Measurements from ENCODE around the gene CDK14.
A peak's percentile ranks its signal among the peaks of the same experiment; 100 is the strongest.

CDK14 gene

DNA sequence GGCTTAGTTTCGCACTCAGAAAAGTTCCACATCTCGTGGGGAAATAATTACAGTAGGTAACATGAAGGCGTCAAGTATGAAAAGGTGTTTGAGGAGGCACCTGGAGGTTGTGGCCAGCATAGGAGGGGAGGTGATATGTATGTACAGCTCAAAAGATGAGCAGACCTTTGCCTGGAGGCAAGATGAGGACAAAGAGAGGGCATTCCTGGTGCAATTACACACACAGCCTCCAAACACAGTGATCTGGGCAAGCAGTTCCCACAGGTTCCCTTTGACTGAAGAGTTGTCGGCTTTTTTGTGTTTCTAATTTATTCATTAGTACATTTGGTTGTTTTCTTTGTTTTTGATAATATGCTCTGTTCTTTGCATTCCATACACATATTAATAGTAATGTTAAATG lies 46.9 kb downstream of the CDK14 start:
- no peak for DNase-seq

DNA sequence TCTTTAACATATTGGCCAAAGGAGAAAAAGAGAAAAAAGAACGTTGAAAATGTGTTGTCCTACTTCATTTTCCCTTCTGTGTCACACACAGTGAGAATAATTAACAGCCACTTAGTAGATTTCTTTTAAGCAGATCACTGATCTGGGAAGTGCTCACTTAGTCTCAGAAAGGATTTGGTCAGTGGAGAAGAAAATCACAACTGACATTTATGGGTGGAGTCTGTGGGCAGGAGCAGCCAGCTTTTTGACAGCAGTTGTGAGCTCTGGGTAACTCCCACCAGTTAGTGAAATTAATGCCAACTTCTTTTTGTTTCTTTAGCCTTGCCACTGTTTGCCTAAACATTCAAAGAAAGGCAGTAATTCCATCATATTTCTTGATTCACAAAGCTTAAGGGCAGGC lies 49.7 kb downstream of the CDK14 start:
- no peak for DNase-seq

DNA sequence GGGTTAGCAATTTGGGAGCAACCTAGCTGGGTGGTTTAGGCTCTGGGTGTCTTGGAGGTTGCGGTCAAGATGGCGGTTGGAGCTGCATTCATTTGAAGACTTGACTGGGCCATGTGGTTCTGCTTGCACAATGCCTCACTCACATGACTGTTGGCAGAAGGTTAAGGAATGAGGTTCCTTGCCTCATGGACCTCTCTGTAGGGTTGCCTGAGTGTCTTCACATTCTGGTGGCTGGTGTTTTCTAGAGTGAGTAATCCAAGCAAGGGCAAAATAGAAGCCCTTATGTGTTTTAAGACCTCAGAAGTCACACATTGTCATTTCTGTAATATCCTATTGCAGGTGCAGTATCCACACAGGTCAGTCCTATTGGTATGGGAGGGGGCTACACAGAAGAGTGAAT lies 52.0 kb downstream of the CDK14 start:
- no peak for DNase-seq

DNA sequence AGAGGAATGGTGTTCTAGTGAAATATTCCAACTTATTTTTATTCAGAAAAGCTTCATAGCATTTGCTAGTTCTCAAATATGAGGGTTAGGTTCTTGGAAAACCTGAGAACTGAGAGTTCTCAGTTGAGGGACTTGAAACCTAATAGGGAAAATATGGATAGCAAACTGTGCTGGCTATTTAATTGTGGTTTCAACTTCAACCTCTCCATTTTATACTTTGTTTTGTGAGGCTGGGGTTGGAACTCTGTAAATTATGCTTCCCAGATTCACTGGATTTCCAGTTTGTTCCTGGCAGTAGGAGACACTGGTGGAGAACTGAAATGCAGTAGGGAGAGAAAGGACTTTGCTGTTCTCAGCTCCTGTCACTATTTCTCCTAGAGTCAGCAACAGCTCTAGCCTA lies 52.7 kb downstream of the CDK14 start:
- DNase-seq, result no peak

DNA sequence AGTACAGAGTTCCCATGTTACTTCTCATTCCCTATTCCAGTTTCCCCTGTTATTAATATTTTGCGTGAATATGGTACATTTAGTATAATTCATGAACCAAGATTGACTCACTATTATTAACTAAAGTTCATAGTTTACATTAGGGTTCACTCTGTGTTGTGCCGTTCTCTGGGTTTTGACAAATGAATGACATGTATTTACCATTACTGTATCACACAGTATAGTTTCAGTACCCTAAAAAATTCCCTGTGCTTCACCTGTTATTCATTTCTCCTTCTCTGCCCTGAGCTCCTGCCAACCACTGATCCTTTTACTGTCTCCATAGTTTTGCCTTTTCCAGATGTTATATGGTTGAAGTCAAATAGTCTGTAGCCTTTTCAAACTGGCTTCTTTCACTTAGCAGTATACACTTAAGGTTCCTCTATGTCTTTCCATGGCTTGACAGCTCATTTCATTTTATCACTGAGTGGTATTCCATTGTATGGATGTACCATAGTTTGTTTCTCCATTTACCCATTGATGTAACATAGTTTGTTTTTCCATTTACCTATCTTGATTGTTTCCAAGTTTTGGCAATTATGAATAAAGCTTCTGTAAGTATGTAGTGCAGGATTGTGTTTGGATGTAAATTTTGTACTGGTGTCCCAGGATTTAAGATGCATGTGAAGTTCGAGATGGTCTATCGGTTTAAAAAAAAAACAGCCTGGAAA lies 58.8 kb downstream of the CDK14 start:
- no peak for DNase-seq

DNA sequence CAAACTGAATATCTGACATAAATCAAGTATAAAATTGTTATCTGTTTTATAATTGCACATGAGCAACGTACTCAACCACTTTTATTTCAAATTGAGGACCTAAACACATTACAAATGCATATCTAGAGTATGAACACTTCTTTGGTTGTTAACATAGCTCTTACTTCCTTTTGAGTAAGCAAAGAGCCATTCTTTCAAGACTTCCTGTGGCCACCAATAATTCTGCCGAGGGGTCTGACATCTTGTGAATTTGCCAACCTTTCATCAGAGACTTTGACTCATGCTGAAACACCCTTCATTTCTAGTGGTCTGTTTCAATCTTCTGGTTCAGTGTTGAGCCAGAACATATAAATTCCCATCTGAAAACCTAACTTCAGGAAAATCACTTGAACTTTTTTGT lies 59.4 kb downstream of the CDK14 start:
- DNase-seq, result no peak

DNA sequence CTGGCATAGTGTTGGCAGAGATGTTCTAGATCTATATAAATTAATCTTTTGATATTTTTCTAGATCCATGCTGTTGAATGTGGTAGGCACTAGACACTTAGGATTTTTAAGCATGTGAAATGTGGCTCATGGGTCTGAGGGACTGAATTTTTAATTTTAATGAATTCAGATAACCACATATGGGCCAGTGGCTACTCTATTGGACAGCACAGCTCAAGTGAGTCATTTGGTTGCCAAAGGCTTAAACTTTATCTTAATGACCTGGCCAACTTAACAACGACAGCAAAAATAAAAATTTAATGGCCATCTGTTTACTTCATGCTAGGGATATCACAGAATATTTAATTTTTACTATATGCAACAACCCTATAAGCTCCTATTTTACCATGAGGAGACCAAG lies 61.4 kb downstream of the CDK14 start:
- DNase-seq, result no peak

DNA sequence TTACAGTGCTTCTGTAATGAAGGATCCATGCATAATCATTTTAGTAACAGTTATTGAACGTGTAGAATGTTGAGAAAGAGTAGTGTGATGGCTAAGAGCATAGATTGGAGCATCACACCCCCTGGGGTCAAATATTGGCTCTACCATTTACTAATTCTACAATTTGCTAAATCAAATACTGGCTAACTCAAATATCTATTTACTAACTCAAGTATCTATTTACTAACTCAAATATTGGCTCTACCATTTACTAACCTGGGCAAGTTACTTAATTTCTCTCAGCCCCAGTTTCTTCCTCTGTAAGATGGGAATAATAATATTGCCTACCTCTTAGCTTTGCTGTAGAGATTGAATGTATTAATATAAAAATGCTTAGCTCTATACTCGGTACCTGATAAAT lies 64.0 kb downstream of the CDK14 start:
- DNase-seq, result peak; percentile 53

DNA sequence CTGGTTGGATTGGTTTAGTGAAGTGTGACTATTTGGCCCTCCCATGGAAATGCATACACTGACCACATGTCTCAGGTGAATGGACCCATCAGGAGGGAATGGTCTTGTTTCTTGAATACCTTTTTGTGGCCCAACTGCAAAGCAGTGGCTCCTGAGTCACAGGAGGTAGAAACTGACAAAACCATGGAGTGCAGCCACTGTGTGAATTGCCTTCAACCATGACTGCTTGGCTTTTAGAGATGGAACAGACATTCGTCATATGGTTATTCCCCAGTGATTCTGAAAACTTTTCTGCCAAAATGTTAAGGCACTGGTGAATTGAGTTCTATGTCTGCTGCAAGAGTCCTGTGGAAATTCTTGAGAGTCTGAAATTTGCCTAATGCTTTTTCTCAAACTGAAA lies 64.7 kb downstream of the CDK14 start:
- DNase-seq, result no peak

DNA sequence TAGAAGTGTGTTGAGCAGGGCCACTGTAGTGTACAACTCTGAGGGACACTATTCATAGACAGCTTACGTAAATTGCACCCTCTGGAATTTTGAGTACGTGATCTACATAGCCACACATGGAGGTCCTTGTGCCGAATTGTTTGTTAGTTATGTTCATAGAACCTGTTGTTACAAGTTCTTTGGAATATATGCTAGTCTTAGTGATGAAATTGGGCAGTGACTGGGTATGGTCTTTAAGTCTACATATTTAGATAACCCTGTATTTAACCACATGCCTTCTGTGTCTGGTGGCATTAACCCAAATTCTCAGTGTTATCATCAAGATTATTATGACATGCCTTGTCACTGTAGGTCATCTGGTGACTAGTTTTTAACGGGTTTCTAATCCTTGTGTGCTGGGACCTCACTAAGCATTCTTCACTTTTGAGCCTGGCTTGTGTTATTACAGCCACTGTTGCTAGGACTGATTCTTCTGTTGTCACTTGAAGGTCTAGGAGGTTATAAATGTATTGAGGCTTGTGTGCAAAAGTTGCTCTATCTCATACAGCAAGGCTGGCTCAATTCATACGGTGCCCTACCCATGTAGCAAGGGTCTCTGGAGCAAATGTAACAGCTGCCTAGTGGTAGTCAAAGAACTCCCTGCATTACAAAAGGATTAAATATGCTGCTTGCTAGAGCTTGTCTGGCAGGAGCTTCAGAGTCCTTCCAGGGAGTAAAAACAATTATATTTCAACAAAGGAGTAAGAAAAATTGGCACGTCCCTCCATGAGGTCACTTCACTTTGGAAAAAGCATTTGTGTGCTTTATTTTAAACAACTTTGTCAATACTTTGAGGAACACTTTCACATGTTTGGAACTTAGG lies 65.4 kb downstream of the CDK14 start:
- DNase-seq, result no peak

DNA sequence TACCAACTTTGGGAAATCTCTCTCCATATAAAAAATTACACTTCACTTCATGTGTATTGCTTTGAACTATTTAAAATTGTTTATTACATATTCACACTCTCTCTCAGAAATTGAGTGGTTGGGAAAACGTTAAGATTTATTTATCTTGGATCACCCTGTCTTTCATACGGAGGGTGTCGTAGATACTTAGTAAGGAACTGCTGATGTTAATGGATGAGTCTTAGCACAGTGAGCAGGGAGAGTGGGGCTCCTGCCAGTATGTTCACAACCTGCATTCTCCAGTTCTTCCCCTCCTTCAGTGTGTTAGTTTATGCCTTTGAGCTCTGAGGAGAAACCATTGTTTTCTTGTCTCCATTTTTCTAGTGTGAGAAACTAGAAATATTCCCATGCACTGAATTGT lies 67.1 kb downstream of the CDK14 start:
- no peak for DNase-seq

DNA sequence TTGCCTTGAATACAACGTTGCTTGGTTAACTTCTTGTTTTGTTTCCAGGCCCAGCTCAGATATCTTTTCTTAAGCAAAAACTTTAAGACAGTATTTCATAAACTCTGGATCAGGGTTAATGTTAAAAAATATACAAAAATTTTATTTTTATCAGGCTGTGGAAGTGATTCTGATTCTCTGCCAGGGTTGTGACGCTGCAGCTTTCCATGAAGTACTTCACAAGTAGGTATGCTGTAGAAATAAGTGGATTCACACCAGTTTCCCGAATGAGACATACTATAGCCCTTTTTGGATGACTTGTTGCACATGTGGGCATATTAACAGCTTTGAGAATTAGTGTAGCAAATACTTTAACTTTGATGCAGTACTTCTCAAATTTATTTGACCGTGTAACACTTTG lies 70.1 kb downstream of the CDK14 start:
- DNase-seq, result no peak

DNA sequence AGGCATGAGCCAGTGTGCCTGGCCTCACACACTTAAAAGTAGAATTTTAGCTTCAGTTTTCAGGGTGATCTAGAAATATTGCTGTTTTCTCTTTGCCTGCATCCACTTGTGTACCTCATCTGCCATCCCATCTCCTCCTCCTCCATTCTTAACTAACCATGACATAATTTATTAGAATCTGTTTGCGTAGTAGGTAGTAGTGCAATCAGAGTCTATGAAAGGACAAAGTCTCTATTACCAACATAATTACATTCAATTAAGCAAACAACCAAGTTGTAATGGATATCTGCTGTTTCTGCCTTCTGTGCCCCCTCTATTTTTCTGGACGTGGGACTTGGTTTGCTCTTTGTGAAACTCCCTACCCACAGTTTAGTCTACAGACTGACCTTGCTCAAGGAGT lies 72.9 kb downstream of the CDK14 start:
- no peak for DNase-seq

DNA sequence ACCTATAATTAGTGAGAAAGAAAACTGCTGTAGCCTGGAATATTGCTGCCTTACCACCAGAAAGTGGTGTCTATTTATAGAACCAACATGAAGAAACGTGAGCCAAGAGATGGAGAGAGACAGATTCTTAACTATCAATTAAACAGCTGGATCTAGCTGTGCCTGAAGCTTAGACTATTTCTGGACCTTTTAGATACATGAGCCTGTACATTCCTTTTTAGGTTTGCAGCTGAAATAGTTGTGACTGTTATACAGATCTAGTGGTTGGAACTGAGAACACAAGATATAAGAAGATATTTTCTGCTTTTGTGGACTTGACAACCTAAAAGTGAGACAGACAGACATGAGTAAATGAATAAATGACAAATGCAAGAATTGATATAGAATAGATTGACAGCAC lies 73.4 kb downstream of the CDK14 start:
- no peak for DNase-seq

DNA sequence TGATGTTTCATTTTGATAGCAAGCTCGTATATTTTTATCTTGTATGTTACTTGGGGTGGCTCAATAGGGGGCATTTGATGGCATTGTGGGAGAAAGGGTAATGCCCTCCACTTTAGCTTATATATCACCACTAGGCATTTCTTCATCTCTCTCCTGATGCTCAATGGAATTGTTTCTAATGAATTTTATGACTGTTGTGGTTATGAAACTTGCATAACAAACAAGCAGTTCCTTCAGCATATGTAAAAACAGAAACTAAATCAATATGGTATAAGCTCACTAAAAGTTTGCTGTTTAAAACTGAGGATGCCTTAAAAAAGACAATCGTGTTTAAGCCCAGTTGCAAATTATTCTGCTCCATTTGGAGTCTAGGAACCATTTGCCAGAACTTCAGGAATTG lies 75.5 kb downstream of the CDK14 start:
- no peak for DNase-seq

DNA sequence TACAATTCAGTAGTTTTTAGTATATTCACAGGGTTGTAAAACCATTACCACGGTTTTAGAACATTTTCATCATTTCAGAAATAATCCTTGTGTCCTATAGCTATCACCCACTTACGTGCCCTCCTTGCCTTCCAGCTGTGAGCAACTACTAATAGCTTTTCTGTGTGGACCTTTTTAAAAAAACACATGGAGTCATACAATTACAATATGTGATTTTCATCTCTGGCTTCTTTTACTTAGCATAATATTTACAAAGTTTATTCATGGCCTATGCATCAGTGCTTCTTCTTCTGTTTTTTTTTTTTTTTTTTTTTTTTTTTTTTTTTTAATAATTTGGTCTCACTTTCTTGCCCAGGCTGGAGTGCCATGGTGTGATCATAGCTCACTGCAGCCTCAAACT lies 76.1 kb downstream of the CDK14 start:
- DNase-seq, result no peak

DNA sequence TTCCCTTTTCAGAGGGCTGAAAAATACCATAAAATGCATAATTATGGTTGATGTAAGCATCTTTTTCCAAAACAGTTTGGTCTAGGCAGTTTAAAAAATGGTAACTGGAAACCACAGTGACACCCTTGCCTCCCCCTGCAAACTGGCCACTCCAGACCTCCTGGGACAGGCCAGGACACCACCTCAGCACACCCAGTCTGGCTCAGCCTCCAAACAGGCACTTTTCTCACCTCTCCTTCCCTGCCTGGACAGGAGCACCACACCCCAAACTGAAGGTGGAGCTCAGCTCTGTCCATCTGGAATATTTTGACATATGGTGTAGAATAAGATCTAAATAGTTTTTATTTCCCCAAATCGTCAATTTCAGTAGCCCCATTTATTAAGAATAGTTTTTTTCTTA lies 78.5 kb downstream of the CDK14 start:
- no peak for DNase-seq

DNA sequence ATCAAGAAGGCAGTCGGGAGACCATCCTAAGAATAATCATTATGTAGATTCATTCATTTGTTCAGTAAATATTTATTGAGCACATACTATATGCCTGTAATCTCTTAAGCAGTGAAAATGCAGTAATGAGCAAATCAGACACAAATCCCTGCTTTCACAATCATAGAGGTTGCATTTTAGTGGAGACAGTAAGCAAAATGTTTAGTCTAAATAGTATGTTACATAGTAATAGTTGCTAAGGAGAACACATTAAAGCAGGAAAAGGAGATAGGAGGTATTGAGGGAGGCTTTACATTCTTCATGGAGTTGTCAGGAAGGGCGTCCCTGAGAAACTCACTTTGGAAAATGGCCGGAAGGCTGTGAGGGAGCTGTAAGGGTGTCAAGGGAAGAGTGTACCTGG lies 79.9 kb downstream of the CDK14 start:
- DNase-seq, result no peak

DNA sequence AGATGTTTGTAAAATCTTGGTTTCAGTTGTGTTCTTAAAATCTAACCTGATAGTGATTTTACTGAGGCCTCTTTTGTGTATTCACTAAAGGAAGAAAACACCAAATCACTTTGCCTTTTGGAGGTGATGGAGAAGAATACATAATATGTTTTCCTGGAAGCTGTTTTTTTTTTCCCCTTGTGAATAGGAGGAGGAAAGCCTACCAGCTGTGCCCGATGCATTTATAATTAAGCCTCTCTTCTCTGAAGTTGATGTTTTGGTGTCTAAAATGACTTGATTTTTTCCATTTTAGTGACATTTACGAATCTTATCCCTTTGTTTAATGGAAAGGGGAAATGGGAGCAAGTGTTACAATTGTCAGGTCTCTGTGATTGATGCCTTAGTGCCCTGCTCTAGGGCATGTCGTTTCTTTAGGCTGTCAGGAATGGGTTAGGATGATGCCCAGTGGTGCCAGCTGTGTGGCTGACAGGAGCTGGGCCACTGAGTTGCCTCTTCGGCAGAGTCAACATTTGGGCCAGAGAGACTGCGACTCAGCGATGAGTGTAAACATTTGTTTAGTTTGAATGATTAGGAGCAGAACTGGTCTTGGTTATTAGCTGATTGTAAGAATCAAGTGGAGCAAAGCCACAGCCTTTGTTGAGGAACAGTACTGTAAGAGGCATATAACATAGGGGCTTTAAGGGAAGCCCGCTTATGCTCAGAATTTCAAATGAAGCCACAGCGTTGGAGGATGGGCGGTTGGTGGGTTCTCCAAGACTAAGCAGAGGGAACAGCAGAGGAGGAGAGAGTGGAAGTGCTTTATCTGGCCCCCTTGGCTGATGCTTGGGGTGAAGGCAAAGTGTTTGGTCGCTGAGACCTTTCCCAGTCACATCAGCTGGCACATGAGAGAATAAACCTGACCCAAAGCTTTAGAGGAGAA lies 81.6 kb downstream of the CDK14 start:
- peak; percentile 41 for DNase-seq

DNA sequence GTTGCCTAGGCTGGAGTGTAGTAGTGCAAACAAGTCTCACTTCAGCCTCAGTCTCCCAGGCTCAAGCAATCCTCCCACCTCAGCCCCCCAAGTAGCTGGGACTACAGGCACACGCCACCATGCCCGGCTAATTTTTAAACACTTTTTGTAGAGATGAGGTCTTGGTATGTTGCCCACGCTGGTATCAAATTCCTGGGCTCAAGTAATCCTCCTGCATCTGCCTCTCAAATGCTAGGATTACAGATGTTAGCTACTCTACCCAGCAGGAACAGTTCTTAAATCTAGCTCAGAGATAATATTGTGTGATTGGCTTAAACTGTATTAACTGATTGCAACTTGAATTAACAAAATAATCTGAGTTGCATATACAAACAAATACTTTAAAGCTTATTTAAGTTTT lies 82.9 kb downstream of the CDK14 start:
- DNase-seq, result no peak

DNA sequence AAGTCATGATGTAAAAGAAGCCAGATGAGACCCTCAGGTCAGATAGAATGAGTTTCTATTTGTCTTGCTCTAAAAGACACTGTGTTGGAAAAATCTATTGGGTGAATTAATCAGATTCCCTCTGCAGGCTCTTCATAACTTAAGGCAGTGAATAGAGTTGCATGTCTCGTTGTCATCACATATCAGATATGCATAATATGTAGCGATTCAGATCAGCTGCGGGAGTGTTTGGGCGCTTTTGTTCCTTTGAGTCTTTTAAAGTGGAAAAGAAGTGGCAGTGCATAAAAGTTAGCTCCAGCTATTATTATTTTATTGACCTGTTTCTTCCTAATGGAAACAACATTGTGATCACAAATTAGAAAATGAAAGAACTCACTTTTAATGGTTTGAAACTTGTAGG lies 84.4 kb downstream of the CDK14 start:
- DNase-seq, result no peak

DNA sequence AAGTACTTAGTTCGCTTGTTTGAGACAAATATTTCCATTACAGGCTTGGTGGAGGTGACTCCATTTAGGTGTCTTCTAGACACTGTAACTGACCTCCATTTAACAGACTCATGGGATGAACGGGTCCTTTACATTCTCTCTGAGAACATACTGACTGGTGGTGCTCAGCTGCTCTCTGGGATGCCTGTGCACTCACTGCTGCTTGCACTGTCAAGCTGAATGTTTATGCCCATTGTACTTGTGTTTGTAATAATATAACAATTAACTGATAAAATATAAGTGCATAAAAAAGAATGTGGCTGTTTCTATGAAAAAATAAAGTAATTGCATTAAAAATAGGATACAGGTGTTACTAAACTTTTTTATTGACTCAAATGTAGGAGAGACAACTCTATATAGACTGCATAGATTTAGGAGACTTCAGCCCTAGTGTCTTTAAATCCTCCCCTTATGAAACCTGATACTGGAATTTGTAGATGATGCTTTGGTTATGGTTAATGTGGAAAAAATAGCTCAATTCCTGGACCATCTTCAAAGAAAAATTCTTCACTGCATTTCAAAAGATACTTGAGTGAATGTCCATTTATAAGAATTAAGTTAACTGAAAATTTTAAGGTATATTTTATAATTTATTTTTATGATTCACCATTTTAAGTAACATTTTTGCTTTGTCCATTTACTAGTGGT lies 85.4 kb downstream of the CDK14 start:
- no peak for DNase-seq

DNA sequence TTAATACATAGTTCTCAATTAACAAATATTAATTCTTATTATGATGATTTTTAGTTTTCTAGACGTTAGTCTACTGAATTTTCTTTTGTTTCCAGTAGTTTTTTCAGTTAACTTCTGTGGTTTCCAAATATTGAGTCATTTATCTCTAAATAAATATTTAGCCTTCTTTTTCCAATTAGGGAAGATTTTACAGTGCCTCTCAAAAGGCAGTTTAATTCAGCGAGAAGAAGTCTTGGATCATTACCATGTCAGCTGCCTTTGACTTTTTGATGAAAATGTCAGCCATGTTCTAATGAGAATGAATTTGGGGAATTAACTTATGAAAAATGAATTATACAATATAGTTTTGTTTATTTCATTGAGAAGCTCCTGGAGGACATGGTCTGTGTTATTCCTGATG lies 90.0 kb downstream of the CDK14 start:
- DNase-seq, result no peak

Measured in NCI-H774 (cell line).